H54 (cell line): ENCODE measurements around the gene CHMP2A.

ENCODE experiments used
- DNase-seq: peaks from one replicate; pipeline ENCODE4 v3.0.0; 2011; ENCODE audit warnings: low spot score, mixed read lengths; ENCODE audit not compliant: insufficient read length
- FAIRE-seq: peaks from 3 replicates; lab custom pipeline; 2011; peaks lifted over from hg19 to GRCh38; lab: Jason Lieb, UNC
- POLR2A ChIP-seq: IDR thresholded peaks from 2 replicates; pipeline ENCODE4 v1.6.1; 2011; ENCODE audit warnings: low read depth, mild to moderate bottlenecking, low read length

Gene CHMP2A

GRCh38 chr19:58521651-58522050 is 33.3 kb downstream of the CHMP2A start:
- TF ChIP-seq POLR2A = no peak

DNA sequence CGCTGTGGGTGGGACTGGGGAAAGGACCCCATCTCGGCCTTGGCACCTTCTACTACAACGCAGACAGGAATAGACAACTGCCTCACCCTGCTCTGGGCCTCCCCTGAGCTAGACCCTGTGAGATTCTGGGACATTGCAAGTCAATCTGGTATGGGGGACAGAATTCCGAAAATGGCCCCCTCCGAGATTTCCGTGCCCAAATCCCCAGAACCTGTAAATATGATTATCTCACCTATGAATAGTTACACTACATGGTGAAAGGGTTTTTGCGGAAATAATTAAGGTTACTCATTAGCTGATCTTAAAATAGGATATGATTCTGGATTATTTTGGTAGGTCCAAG is 34.7 kb downstream of the CHMP2A start:
- DNase-seq = no peak
- FAIRE-seq = no peak
- no peak for TF ChIP-seq POLR2A

More at GRCh38 chr19:58521651-58522050, 33.3 kb downstream of the CHMP2A start:
- DNase-seq (no peak), FAIRE-seq (no peak)

- peak; percentile 83 for TF ChIP-seq POLR2A
- DNase-seq (peak; percentile 96), FAIRE-seq (no peak)
Measured at GRCh38 chr19:58519355-58520256, 35.3 kb downstream of the CHMP2A start, which contains the start of gene ZBTB45. Gene ZBTB45 (minus strand): TSS chr19:58519810. CDS start chr19:58517673, 2,137 bp downstream.

- FAIRE-seq (no peak), DNase-seq (peak; percentile 92)
- TF ChIP-seq POLR2A = 0 out of 2 replicates have a peak, but pooled peaks have one; percentile 35
Measured at GRCh38 chr19:58519087-58519354, 35.9 kb downstream of the CHMP2A start.

- FAIRE-seq = no peak
- DNase-seq = no peak
- TF ChIP-seq POLR2A = no peak
Measured at GRCh38 chr19:58518256-58519086, 36.4 kb downstream of the CHMP2A start.

DNA sequence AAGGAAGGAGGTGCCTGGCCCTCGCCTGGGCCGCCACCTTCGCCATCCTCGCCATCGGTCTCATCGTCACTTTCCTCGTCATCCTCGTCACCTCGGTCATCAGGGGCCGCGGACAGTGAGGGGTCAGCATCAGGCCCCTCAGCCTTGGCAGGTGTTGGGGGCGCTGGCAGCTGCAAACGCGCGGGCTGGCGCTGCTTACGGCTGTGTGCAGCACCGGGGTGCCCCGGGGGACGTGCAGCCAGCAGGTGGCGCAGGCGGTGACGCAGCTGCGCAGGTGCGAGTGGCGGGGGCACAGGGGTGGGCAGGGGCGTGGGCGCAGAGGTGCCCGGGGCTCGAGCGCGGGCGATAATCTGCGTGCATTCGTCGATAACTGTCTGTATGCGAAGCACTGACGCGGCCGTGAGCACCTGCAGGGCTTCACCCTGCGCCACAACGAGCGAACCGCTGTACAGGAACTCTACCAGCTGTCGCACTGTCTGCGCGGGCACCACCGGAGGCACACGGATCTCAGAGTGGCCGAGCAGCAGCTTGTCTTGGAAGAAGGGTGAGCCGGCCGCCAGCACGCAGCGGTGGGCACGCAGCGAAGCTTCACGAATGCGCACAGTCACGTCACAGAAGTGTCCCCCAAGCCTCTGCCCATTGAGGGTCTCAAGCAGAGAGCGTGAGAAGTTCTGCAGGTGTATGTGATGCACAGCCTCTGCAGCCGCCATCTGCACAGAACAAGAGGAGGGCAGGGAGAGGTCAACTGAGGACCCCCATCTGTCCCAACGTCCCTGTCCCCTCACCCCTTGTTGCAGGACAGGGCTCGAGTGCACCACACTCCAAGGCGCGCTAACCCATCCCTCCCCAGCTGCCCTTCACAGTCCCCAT is 37.7 kb downstream of the CHMP2A start:
- no peak for FAIRE-seq
- DNase-seq = no peak
- TF ChIP-seq POLR2A = 0 out of 2 replicates have a peak, but pooled peaks have one; percentile 19

DNA sequence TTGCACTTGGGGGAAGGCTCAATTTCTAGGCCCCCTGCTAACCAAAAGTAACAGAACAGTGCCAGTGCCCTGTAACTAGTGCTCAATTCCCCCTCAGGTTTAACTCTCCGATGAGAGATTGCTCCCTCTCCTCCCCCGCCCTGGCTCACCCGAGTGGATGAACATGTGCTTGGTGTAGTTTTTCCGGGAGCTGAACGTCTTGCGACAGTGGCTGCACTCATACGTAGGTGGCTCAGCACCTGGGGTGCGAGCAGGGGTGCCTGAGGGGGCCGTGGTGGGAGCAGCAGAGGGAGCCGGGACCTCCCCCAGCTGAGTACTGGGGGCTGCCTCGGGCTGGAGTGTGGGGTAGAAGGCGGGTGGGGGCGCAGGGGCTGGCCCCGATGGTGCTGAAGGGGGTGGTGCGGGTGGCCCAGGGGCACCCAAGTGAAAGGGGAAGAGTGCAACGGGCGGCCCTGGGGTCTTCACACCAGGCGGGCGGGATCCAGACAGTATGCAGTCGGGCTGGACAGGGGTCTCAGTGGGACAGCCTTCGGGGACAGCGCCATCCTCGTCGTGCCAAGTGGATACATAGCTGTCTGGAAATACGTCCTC is 38.6 kb downstream of the CHMP2A start:
- no peak for FAIRE-seq
- TF ChIP-seq POLR2A = no peak
- no peak for DNase-seq

DNA sequence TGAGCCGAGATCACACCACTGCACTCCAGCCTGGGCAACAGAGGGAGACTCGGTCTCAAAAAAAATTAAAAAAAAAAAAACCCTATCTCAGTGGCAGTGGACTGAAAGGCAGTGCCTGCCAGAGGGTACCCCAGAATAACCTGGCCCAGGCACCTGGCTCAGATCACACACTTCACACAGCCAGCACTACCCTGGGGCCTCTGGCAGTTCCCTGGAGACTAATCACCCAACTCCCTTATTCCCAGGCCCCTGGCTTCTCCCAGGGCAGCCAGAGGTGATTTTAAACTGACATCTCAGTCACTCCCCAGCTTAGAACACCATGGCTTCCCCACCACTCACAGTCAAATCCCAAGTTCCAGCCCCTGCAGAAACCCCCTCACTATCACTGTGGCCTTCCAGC is 39.6 kb downstream of the CHMP2A start:
- FAIRE-seq (no peak), DNase-seq (no peak)
- no peak for TF ChIP-seq POLR2A

GRCh38 chr19:58514564-58515022 is 40.3 kb downstream of the CHMP2A start:
- TF ChIP-seq POLR2A = no peak
- FAIRE-seq = no peak
- no peak for DNase-seq

DNA sequence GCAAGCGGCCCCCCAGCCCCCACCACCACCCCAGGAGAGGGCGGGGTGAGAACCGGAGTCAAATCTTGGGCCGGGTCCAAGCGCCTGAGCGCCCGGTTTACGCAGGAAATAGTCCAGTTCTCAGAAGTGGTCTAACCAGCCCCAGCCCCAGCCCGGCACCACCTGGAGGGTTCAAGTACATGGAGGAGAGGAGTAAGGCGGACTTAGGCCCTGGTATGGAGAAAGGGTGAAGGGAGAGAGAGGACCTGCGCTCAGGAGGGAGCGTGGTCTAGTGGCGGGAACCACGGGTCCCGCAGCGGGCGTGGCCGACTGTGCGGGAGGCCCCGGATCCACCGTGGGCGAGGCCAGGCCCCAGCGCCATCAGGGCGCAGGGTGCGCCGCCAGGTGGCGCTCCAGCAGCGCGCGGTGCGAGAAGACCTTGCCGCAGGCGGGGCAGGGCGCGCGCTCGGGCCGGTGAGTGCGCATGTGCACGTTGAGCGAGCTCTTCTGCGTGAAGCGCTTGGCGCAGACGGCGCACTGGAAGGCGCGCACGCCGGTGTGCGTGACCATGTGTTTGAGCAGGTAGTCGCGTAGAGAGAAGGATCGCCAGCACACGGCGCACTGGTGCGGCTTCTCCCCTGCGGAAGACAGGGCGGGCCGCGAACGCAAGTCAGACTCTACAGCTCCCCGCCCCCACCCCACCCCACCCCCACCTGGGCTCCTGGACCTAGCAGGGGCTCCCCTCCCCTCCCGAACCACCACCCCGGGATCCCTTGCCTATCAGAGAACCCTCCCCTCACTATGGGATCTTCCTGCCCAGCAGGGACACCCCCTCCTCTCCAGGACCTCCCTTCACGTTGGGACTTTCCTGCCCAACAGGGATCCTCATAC is 41.0 kb downstream of the CHMP2A start:
- no peak for DNase-seq
- no peak for TF ChIP-seq POLR2A
- no peak for FAIRE-seq

- no peak for TF ChIP-seq POLR2A
- no peak for FAIRE-seq
- DNase-seq = no peak
Measured at GRCh38 chr19:58513213-58513693, 41.7 kb downstream of the CHMP2A start.
